ENCODE data around the gene GPANK1.

The GPANK1 gene

GRCh38 chr6:31658158-31658688, 6.6 kb downstream of the GPANK1 start:
- Histone ChIP-seq H3K4me1 (ENCODE audit: control insufficient read depth, insufficient read depth, low read length) (peaks cover 5% of the 10 kb centered on the region; the same call in 1 of the 2 replicates), H3K27ac (ENCODE audit: extremely low read depth, low read depth, low read length) (no peak overlapping the region), H3K9me3 (ENCODE audit: control insufficient read depth, insufficient read depth, low read depth, low read length) (no peaks in the 10 kb centered on the region), H3K36me3 (ENCODE audit: control insufficient read depth in 2 of 2, insufficient read depth in 1 of 2, low read length in 2 of 2) (peaks cover 0 to 46% of the 10 kb centered on the region in 2 experiments; a peak in 2 of 3 replicates), H3K4me3 (ENCODE audit: low read depth, low read length) (peak overlapping the region; percentile 2; the same call in 1 of the 2 replicates)
- ChIA-PET POLR2A (interaction anchor here (0.9 to 3.2 kb wide), 5 partner anchors 8 to 314 kb away, joined by 3 to 11 read pairs (median 3); partner anchors contain the start of genes DXO, HSPA1B and PRRC2A), CTCF (interaction anchor here (0.6 to 1.1 kb wide), 4 partner anchors 23 to 1216 kb away, joined by 3 to 4 read pairs (median 3); partner anchors contain the start of genes LST1 and LY6G5C)
- no peak for TF ChIP-seq ZNF785 (tag by site-specific recombination; IDR thresholded peaks at IDR 0.05)
- no peak for TF ChIP-seq OVOL3 (tag by site-specific recombination; IDR thresholded peaks at IDR 0.05)
- TF ChIP-seq SP2 (tag by site-specific recombination; IDR thresholded peaks at IDR 0.05): no peak
- TF ChIP-seq, protein P1, sequence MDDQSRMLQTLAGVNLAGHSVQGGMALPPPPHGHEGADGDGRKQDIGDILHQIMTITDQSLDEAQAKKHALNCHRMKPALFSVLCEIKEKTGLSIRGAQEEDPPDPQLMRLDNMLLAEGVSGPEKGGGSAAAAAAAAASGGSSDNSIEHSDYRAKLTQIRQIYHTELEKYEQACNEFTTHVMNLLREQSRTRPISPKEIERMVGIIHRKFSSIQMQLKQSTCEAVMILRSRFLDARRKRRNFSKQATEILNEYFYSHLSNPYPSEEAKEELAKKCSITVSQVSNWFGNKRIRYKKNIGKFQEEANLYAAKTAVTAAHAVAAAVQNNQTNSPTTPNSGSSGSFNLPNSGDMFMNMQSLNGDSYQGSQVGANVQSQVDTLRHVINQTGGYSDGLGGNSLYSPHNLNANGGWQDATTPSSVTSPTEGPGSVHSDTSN (CRISPR knock-in tag; IDR thresholded peaks at IDR 0.05): no peak
- TF ChIP-seq, protein P2, sequence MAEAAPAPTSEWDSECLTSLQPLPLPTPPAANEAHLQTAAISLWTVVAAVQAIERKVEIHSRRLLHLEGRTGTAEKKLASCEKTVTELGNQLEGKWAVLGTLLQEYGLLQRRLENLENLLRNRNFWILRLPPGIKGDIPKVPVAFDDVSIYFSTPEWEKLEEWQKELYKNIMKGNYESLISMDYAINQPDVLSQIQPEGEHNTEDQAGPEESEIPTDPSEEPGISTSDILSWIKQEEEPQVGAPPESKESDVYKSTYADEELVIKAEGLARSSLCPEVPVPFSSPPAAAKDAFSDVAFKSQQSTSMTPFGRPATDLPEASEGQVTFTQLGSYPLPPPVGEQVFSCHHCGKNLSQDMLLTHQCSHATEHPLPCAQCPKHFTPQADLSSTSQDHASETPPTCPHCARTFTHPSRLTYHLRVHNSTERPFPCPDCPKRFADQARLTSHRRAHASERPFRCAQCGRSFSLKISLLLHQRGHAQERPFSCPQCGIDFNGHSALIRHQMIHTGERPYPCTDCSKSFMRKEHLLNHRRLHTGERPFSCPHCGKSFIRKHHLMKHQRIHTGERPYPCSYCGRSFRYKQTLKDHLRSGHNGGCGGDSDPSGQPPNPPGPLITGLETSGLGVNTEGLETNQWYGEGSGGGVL (tag by site-specific recombination; IDR thresholded peaks at IDR 0.05): no peak
- TF ChIP-seq ZNF645 (tag by site-specific recombination; IDR thresholded peaks at IDR 0.05): no peak
- no peak for TF ChIP-seq ZBTB10 (tag by site-specific recombination; IDR thresholded peaks at IDR 0.05)
- TF ChIP-seq ZNF596 (tag by site-specific recombination; IDR thresholded peaks at IDR 0.05): no peak
- TF ChIP-seq ZNF677 (tag by site-specific recombination; IDR thresholded peaks at IDR 0.05): no peak
- no peak for TF ChIP-seq BCL11B (tag by site-specific recombination; IDR thresholded peaks at IDR 0.05; ENCODE audit: low read depth)
- TF ChIP-seq ZNF518A (tag by site-specific recombination; conservative IDR thresholded peaks at IDR 0.05; ENCODE audit: low read depth): no peak
- no peak for TF ChIP-seq ZNF600 (tag by site-specific recombination; IDR thresholded peaks at IDR 0.05)
- TF ChIP-seq ZNF449 (tag by site-specific recombination; IDR thresholded peaks at IDR 0.05): no peak
- TF ChIP-seq, protein P3, sequence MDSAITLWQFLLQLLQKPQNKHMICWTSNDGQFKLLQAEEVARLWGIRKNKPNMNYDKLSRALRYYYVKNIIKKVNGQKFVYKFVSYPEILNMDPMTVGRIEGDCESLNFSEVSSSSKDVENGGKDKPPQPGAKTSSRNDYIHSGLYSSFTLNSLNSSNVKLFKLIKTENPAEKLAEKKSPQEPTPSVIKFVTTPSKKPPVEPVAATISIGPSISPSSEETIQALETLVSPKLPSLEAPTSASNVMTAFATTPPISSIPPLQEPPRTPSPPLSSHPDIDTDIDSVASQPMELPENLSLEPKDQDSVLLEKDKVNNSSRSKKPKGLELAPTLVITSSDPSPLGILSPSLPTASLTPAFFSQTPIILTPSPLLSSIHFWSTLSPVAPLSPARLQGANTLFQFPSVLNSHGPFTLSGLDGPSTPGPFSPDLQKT (IDR thresholded peaks at IDR 0.05; ENCODE audit: borderline replicate concordance, low read depth, low read length): no peak
- TF ChIP-seq ZNF560 (tag by site-specific recombination; IDR thresholded peaks at IDR 0.05; ENCODE audit: borderline replicate concordance): no peak
- no peak for TF ChIP-seq ZFHX2 (tag by site-specific recombination; conservative IDR thresholded peaks at IDR 0.05)
- TF ChIP-seq MYNN (tag by site-specific recombination; IDR thresholded peaks at IDR 0.05; ENCODE audit: borderline replicate concordance): no peak
- no peak for TF ChIP-seq ZIC2 (tag by site-specific recombination; IDR thresholded peaks at IDR 0.05)
- TF ChIP-seq KLF9 (tag by site-specific recombination; IDR thresholded peaks at IDR 0.05; ENCODE audit: low read depth): no peak
- TF ChIP-seq ZNF266 (tag by site-specific recombination; IDR thresholded peaks at IDR 0.05; ENCODE audit: low read depth): no peak

Data from HEK293 (cell line).